Measurements from ENCODE around the gene PRC1. TPM values are rescaled to one million over a fixed set of nuclear protein-coding genes. Genes with fewer than 3 reads are reported as not detected.

PRC1 gene
- total RNA-seq, 4 donors from 2014 or later = 8.1 to 58.0 (median 23.7) TPM

- peak overlapping the region in 3 of 4 donors; percentile 5 to 53 (median 40) for H3K27ac ChIP-seq
- H3K9me3 ChIP-seq = no peaks in the 10 kb centered on the region
- H3K27me3 ChIP-seq = no peaks in the 10 kb centered on the region
- no peak for TF ChIP-seq CTCF (IDR thresholded peaks at IDR 0.05)
- no peak for TF ChIP-seq POLR2A (IDR thresholded peaks at IDR 0.05)
- DNase-seq = no peak
- intact Hi-C loops (cut with DNase I; ENCODE audit: low total_unique reads) (loop anchor here (10.0 kb wide), 2 partner anchors 75 to 315 kb away; no protein-coding TSS in a partner anchor), in situ Hi-C loops (cut with MboI; ENCODE audit: low pct_ligation_motif_present in 1 of 4, low pct_unique_long_range_greater_than_20kb in 1 of 4, low sequenced_read_pairs in 3 of 4) (loop anchor here in 3 of 4 donors (10.0 to 25.0 kb wide), 2 partner anchors 302 to 315 kb away; no protein-coding TSS in a partner anchor)
- 74% methylated on average over 5 of the region's 5 CpGs; no CpG with 5 or more reads in 1 of the 2 donors for WGBS, 2 donors (ENCODE audit: low coverage in 1 of 2)
- H3K4me1 ChIP-seq = peaks cover 11 to 29% (median 20%) of the 10 kb centered on the region in 4 donors
- peaks cover 0 to 12% (median 0%) of the 10 kb centered on the region in 4 donors for H3K36me3 ChIP-seq
- H3K4me3 ChIP-seq = no peak overlapping the region
Measured at GRCh38 chr15:90959894-90960293, 34.4 kb downstream of the PRC1 start.

GRCh38 chr15:90959028-90959595 is 35.2 kb downstream of the PRC1 start:
- in situ Hi-C loops (cut with MboI; ENCODE audit: low pct_ligation_motif_present in 1 of 4, low pct_unique_long_range_greater_than_20kb in 1 of 4, low sequenced_read_pairs in 3 of 4) = loop anchor here in 3 of 4 donors (10.0 to 25.0 kb wide), 2 partner anchors 303 to 316 kb away; no protein-coding TSS in a partner anchor

GRCh38 chr15:90957791-90958190 is 36.5 kb downstream of the PRC1 start:
- in situ Hi-C loops (cut with MboI; ENCODE audit: low pct_ligation_motif_present in 1 of 4, low pct_unique_long_range_greater_than_20kb in 1 of 4, low sequenced_read_pairs in 3 of 4) = loop anchor here in 3 of 4 donors (10.0 to 25.0 kb wide), 2 partner anchors 305 to 317 kb away; no protein-coding TSS in a partner anchor
- no peak for DNase-seq
- Histone ChIP-seq H3K4me3 (peak overlapping the region in 2 of 4 donors; percentile 62 to 67), H3K27me3 (no peaks in the 10 kb centered on the region), H3K27ac (peak overlapping the region in 1 of 4 donors; percentile 93), H3K36me3 (peaks cover 0 to 12% (median 0%) of the 10 kb centered on the region in 4 donors), H3K9me3 (no peaks in the 10 kb centered on the region), H3K4me1 (peaks cover 11 to 32% (median 20%) of the 10 kb centered on the region in 4 donors)
- TF ChIP-seq POLR2A (IDR thresholded peaks at IDR 0.05) (no peak), EP300 (IDR thresholded peaks at IDR 0.05; ENCODE audit: low read depth) (no peak), CTCF (IDR thresholded peaks at IDR 0.05) (no peak), POLR2AphosphoS5 (IDR thresholded peaks at IDR 0.05) (no peak)
- intact Hi-C loops (cut with DNase I; ENCODE audit: low total_unique reads) = loop anchor here (10.0 kb wide), 1 partner anchor 317 kb away; no protein-coding TSS in a partner anchor
- 84% methylated on average over 6 of the region's 6 CpGs; no CpG with 5 or more reads in 1 of the 2 donors for WGBS, 2 donors (ENCODE audit: low coverage in 1 of 2)

More at GRCh38 chr15:90959028-90959595, 35.2 kb downstream of the PRC1 start:
- no peak overlapping the region for H3K4me3 ChIP-seq
- no peaks in the 10 kb centered on the region for H3K27me3 ChIP-seq
- no peaks in the 10 kb centered on the region for H3K9me3 ChIP-seq
- TF ChIP-seq EP300 (IDR thresholded peaks at IDR 0.05; ENCODE audit: low read depth) = no peak
- H3K36me3 ChIP-seq = peaks cover 0 to 12% (median 0%) of the 10 kb centered on the region in 4 donors
- peaks cover 11 to 32% (median 20%) of the 10 kb centered on the region in 4 donors for H3K4me1 ChIP-seq
- WGBS, 2 donors (ENCODE audit: low coverage in 1 of 2) = 83 to 93% methylated on average over 2 to 8 of the region's 8 CpGs
- H3K27ac ChIP-seq = peak overlapping the region in 1 of 4 donors; percentile 48
- DNase-seq = no peak
- intact Hi-C loops (cut with DNase I; ENCODE audit: low total_unique reads) = loop anchor here (10.0 kb wide), 1 partner anchor 316 kb away; no protein-coding TSS in a partner anchor

GRCh38 chr15:90957031-90957790 is 37.1 kb downstream of the PRC1 start:
- Histone ChIP-seq H3K27ac (peak overlapping the region; percentile 64 to 98 (median 84)), H3K9me3 (no peaks in the 10 kb centered on the region), H3K4me1 (peaks cover 11 to 32% (median 20%) of the 10 kb centered on the region in 4 donors), H3K36me3 (peaks cover 0 to 11% (median 0%) of the 10 kb centered on the region in 4 donors), H3K4me3 (peak overlapping the region; percentile 43 to 67 (median 64)), H3K27me3 (no peaks in the 10 kb centered on the region)
- TF ChIP-seq POLR2AphosphoS5 (IDR thresholded peaks at IDR 0.05) = no peak
- no peak for TF ChIP-seq CTCF (IDR thresholded peaks at IDR 0.05)
- TF ChIP-seq EP300 (IDR thresholded peaks at IDR 0.05; ENCODE audit: low read depth) = no peak
- no peak for TF ChIP-seq POLR2A (IDR thresholded peaks at IDR 0.05)
- no peak for DNase-seq
- intact Hi-C loops (cut with DNase I; ENCODE audit: low total_unique reads) = loop anchor here (10.0 kb wide), 1 partner anchor 318 kb away; no protein-coding TSS in a partner anchor
- in situ Hi-C loops (cut with MboI; ENCODE audit: low pct_ligation_motif_present in 1 of 4, low pct_unique_long_range_greater_than_20kb in 1 of 4, low sequenced_read_pairs in 3 of 4) = loop anchor here in 3 of 4 donors (10.0 to 25.0 kb wide), 2 partner anchors 305 to 318 kb away; no protein-coding TSS in a partner anchor
- WGBS, 2 donors (ENCODE audit: low coverage in 1 of 2) = 47% methylated on average over 31 of the region's 63 CpGs; no CpG with 5 or more reads in 1 of the 2 donors

All from transverse colon (tissue), 4 donors.